Sigmoid colon (tissue), 3 donors: Measurements from ENCODE around the gene FBXW2.

Source experiments
- POLR2A ChIP-seq, 2 donors: fragments of 450-650 bp; IDR thresholded peaks; one replicate each; pipeline ENCODE4 v1.6.1; 2016; ENCODE audit warnings: antibody characterized with exemption in 2 of 2, mild to moderate bottlenecking in 2 of 2, moderate library complexity in 2 of 2
- TF ChIP-seq, protein P1 (sequence below), 4 experiments: fragments of 450-650 bp in 3 of 4; fragments of 200-600 bp in 1 of 4; IDR thresholded peaks; one replicate each; pipeline ENCODE4 v1.5.1; 2016 to 2019; ENCODE audit warnings: antibody characterized with exemption in 4 of 4, mild to moderate bottlenecking in 3 of 4, moderate library complexity in 2 of 4

GRCh38 chr9:120759755-120760400, 33.3 kb downstream of the FBXW2 start:
- TF ChIP-seq, protein P1, sequence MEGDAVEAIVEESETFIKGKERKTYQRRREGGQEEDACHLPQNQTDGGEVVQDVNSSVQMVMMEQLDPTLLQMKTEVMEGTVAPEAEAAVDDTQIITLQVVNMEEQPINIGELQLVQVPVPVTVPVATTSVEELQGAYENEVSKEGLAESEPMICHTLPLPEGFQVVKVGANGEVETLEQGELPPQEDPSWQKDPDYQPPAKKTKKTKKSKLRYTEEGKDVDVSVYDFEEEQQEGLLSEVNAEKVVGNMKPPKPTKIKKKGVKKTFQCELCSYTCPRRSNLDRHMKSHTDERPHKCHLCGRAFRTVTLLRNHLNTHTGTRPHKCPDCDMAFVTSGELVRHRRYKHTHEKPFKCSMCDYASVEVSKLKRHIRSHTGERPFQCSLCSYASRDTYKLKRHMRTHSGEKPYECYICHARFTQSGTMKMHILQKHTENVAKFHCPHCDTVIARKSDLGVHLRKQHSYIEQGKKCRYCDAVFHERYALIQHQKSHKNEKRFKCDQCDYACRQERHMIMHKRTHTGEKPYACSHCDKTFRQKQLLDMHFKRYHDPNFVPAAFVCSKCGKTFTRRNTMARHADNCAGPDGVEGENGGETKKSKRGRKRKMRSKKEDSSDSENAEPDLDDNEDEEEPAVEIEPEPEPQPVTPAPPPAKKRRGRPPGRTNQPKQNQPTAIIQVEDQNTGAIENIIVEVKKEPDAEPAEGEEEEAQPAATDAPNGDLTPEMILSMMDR (IDR thresholded peaks at IDR 0.05): no peak
- TF ChIP-seq POLR2A (IDR thresholded peaks at IDR 0.05): no peak
